GM19372 (cell line): ENCODE data around the gene TRAK2.
"Not testable (repeated sequence)": the region's sequence is repeated elsewhere in the genome, so short reads cannot be mapped to it uniquely, and the experiment has no call there.

Experiments used
- ATAC-seq: cut with Tn5 transposase; IDR thresholded peaks from one replicate; pipeline ENCODE4 v1.9.1; 2021; ENCODE audit warnings: mild to moderate bottlenecking, low read depth, moderate library complexity; ENCODE audit not compliant: unreplicated experiment

The TRAK2 gene

DNA sequence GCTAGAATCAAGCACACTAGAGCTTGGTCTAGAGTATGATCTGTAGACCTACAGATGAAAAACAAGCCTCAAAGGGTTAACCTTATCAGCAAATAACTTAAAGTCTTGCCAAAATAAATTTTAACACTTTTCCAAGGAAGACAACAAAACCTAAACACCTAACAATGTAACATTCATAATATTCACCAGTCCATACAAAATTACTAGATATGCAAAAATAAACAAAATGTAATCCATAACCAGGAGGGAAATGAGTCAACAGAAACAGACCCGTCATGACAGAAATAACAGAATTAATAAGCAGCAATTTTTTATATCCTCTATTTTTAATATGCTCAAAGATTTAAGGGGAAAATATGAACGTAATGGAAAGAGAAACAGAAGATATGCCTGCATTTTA lies 36.1 kb downstream of the TRAK2 start:
- no peak for ATAC-seq

DNA sequence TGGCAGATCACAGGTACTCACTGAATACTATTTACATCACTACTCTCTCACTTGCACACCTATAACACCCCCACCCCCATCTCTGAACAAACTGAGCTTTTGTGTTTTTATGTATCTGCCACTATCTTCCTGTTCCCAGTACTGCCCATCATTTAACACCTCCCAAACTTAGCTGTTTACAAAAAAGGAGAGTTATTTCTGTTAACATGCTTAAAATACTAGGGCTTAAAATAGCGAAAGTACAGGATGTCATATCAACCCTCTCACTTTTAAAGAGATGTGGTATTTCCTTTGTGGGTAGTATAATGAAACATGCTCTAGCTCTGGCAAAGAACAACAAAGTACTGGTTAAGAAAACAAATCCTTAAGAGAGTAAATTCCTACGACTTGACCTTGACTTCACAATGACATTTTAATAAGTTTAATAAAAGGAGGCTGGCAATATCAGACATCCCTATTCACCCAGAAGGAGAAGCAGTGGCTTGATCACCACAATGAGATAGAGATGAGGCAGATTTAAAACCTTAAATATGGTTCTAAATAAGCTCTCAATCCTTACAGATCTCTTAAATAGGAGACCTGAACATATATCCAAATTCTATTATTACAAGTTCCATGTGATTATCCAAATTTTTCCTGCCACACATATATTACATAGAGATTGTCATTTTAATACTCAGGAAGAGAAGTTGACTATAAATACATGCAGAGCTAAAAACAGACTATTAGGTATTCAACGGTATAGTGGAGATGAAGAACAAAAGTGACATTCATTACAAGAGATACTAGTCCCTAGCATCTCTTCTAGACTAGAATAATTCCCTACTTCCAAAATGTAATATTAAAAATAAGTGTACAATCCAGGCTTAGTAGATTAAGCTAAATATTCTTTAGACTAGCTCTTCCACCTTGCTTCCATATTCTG lies 36.9 kb downstream of the TRAK2 start:
- peak; percentile 74 for ATAC-seq

DNA sequence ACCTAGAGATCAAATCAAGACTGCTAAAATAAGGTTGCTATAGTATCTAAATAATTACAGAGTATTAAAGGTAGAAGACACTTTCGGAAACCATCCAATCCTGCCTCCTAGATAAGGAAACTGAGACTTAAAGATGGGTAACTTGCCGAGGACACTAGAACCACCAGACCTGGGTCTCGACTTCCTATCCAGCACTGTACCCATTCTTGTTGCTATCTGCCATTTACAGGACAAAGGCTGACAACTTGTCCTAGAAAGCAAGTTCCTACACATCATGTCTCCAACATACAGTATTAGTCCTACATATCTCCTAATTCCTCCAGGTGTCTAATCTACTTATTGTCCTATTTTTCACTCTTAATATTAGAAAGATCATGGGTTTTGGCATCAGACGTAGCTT lies 37.7 kb downstream of the TRAK2 start:
- no peak for ATAC-seq

DNA sequence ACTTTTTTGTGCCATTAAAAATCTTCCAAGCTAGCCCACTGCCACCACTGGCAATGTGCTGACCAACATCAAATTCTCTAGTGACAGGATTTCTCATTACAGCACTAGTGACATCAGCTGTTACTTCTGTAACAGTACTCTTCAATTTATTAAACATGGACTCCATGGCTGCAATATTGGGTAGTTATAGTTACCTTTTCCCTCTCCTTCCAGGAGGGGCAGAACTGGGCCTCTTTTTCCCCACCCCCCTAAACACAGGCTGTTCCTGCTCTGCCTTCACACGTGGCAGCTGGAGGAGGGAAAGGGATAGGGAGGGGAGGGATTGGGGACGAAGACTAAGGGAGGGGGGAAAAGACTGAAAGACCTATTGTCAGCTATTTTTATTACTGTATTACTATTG lies 38.1 kb downstream of the TRAK2 start:
- no peak for ATAC-seq

- ATAC-seq = no peak
Measured at GRCh38 chr2:201411421-201411820, 39.8 kb downstream of the TRAK2 start.

GRCh38 chr2:201408931-201409330 lies 42.3 kb downstream of the TRAK2 start:
- no peak for ATAC-seq

GRCh38 chr2:201407265-201407664 lies 44.0 kb downstream of the TRAK2 start:
- no peak for ATAC-seq

- no peak for ATAC-seq
Measured at GRCh38 chr2:201406077-201406662, 45.1 kb downstream of the TRAK2 start.

DNA sequence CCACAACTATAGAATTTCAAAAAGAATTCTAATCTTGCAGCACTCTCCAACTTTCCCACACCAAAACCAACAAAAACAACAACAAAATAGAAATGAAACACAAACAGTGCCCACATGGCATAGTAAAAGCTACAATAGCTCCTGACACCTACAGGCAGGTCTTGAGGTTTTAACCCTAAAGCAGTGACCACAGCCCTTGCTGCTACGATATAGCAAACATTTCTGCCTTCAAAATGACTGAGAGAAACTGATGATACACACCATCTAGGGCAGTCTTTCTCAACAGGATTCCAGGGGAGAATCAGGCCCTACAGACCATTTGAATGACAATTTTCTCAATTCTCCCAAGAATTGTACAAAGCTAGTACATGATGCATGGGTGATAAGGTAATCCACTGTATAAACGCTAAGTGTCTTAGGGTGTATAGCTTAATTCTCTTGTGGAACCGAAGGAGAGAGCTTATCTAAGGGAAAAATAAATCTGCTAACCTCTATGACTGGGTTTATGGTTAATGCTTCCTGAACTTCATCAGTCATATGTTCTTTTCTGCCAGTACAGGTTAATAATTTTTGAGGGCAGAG lies 46.5 kb downstream of the TRAK2 start:
- no peak for ATAC-seq

DNA sequence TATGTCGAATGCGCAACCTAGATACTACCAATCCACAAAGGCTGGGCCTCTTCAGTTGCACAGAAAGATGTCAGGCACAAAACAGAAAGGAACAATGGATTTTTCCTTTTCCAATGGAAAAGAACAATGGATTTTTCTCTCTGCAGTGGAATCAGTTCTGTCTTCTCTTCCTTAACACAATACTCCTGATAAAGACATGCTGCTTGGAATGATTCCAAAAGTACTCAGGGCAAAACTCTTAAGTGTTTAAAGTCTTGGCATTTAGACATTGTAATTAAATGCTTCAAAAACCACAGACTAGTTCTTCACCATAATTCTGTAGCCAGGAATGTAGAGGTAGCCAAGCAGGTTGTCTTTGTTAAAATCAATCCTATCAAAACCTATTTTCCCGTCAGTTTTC lies 47.4 kb downstream of the TRAK2 start:
- ATAC-seq = no peak

DNA sequence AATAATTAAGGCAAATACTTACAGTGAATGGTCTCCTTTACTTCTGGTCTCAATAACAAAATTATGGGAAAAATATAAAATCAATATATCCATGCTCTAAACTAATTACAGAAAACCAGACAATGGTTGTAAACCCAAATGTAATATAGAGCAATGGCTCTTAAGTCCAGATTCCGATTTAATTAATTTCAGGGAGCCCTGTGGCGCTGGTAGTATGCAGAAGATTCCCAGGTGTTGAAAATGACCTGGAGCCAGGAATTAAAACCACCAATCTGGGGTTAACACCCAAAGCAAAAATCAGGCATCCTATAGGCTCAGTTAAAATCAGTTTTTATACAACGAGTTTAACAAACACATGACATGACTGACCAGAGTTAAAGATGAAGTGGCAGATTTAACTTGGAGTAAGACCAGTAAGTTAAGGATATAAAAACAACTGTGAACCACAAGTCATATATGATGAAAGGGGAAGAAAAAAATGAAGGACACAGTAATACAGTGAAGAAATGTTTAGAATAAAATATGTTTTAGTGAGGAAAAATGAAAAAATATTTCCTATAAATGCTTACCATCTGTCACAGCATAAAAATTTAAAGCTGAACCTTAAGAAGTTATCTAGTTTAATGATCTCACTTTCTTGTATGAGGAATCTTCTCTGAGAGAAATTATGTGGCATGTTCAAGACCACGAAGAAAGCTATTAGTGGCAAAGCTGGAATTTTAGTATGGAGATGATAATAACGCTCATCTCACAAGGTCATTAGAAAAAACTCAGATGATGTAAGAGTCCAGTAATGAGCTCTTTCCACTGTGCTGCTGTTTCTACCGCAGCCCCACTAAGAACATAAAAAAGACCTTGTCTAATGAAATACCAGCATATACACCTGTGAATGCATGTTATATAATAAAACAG lies 48.4 kb downstream of the TRAK2 start:
- ATAC-seq = no peak

GRCh38 chr2:201401815-201402214 lies 49.4 kb downstream of the TRAK2 start:
- ATAC-seq = no peak

DNA sequence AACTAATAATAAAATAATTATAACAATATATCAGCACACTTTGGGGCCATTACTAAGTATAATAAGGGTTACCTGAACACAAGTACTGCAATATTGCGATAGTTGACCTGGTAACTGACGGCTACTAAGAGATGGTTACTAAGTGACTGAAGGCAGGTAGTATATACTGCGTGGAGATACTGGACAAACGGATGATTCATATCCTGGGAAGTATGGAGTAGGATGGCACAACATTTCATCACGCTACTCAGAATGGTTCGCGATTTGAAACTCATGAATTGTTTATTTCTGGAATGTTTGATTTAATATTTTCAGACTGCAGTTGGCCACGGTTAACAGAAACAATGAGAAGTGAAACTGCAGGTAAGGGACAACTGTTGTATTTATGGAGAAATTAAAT lies 54.7 kb downstream of the TRAK2 start:
- ATAC-seq = no peak

- ATAC-seq = no peak
Measured at GRCh38 chr2:201383136-201383535, 68.1 kb downstream of the TRAK2 start.

DNA sequence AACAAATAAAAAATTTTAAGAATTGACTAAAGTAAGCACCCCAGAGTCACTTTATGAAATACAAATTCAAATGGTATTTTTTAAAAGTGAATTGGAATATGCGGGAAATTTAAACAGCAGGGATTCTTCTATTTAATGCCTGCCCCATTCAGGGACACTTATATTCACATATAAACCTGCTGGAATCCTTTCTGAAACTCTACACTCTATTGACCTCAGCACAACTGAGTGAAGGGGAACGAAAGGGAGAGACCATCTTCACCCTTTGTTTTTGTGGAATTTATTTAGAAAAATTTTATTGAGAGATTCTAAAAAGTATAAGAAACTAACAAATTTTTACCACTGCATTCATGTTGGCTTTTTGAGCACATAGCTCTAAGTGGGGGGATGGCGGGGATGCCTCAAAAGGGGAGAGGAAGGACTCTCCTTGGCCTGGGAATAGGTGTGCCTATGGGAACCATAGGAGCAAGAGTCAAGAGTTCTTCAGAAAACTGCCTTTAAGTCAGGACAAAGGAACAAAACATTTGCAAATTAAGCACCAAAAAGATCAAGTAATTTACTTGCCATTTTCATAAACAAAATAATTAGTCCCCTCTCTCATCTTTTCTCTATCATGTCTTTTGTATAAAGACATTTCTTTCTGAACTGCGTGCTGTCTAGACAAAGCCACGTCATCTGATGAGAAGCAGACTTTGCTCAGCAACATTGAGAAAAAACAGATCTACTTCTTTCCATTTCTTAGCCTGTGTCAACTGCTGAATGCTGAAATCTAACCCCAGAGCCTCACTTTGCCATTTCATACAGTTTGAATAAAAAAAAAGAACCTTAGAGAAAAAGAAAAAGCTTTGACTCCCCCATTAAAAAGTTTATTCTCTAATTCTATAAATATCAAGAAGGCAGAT lies 72.5 kb downstream of the TRAK2 start:
- ATAC-seq = no peak

GRCh38 chr2:201377218-201377617 lies 74.0 kb downstream of the TRAK2 start:
- ATAC-seq = no peak

GRCh38 chr2:201369775-201370174 lies 81.5 kb downstream of the TRAK2 start:
- no peak for ATAC-seq

DNA sequence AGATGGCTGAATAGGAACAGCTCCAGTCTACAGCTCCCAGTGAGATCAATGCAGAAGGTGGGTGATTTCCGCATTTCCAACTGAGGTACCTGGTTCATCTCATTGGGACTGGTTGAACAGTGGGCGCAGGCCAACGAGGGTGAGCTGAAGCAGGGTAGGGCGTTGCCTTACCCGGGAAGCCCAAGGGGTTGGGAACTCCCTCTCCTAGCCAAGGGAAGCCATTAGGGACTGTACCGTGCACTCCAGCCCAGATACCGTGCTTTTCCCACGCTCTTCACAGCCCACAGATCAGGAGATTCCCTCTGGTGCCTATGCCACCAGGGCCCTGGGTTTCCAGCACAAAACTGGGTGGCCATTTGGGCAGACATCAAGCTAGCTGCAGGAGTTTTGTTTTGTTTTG lies 81.9 kb downstream of the TRAK2 start:
- not testable (repeated sequence) for ATAC-seq

GRCh38 chr2:201366146-201366545 lies 85.1 kb downstream of the TRAK2 start:
- ATAC-seq = no peak
